ENCODE measurements around the gene TSPAN12. TPM values are rescaled to one million over a fixed set of nuclear protein-coding genes. Genes with fewer than 3 reads are reported as not detected.

Gene TSPAN12
- total and polyA plus RNA-seq, 2 of the 8 experiments (the other 6 are each of a cell fraction or from before 2014, with no cell fraction given), result 6.1 to 17.9 TPM

DNA sequence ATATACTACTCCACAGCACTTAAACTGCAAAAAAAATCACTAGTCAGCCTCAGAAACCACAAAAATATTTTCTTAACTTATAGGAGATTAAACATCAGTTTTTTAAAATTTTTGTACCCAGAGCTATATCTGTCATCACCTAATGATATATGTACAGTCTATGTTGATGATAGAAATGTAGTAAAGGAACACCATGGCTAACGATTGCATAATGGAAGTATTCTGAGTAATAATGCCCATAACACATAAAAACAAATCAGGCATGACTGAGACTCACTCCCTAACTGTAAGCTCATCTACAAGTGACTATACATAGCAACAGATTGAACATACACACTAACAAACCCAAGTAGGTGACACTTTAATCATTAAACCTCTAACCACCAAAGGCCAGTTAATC, 51.3 kb downstream of the TSPAN12 start:
- H3K4ac ChIP-seq (replicated peaks; ENCODE audit: insufficient read length, low read depth, low read length), result no peak overlapping the region
- no peak overlapping the region for H3K9ac ChIP-seq (replicated peaks in 1 of 4; ENCODE audit: extremely low read depth in 1 of 4, low read depth in 3 of 4, low read length in 3 of 4)
- WGBS, 2 experiments (ENCODE audit: extremely low coverage in 1 of 2, insufficient coverage in 1 of 2, insufficient read length in 1 of 2, insufficient replicate concordance in 2 of 2, low coverage in 1 of 2, low lambda C conversion rate in 2 of 2, missing lambda C conversion rate in 1 of 2), result 91% methylated on average over 1 of the region's 1 CpG; no CpG with 5 or more reads in 1 of the 2 experiments
- FAIRE-seq (no peak), DNase-seq (ENCODE audit: low read depth in 1 of 2, low spot score in 2 of 2) (no peak)
- no peaks in the 10 kb centered on the region; a peak in 1 of 8 replicates for H3K36me3 ChIP-seq (ENCODE audit: control insufficient read depth in 2 of 4, insufficient read depth in 4 of 4, low read length in 3 of 4)
- ChIA-PET CTCF (ENCODE audit: partially characterized antibody) (interaction anchor here (0.7 to 4.0 kb wide), 30 partner anchors 11 to 303 kb away, joined by 3 to 28 read pairs (median 4); no protein-coding TSS in a partner anchor), POLR2A (ENCODE audit: partially characterized antibody) (interaction anchor here (1.0 kb wide), 1 partner anchor 14 kb away, joined by 3 read pairs; no protein-coding TSS in a partner anchor)
- H3K4me1 ChIP-seq (replicated peaks in 1 of 4; ENCODE audit: control insufficient read depth in 3 of 4, insufficient read depth in 4 of 4, low read length in 3 of 4), result no peaks in the 10 kb centered on the region
- no peak overlapping the region for H3K4me3 ChIP-seq (ENCODE audit: extremely low read depth in 1 of 4, insufficient read depth in 2 of 4, low read depth in 3 of 4, low read length in 4 of 4)
- no peaks in the 10 kb centered on the region for H3K79me1 ChIP-seq (ENCODE audit: low read depth, low read length)
- no peak overlapping the region for H3K27ac ChIP-seq (ENCODE audit: low read depth, low read length)
- no peak overlapping the region for H2BK12ac ChIP-seq (ENCODE audit: low read depth, low read length)
- H3K56ac ChIP-seq (replicated peaks; ENCODE audit: insufficient read length, low read depth, low read length), result no peak overlapping the region
- H3K79me2 ChIP-seq (ENCODE audit: control insufficient read depth in 1 of 2, insufficient read depth in 2 of 2, low read length in 2 of 2), result no peaks in the 10 kb centered on the region
- no peak overlapping the region for H3K23ac ChIP-seq (ENCODE audit: insufficient read length)
- no peaks in the 10 kb centered on the region for H3K23me2 ChIP-seq (ENCODE audit: low read depth, low read length)
- H3K27me3 ChIP-seq (replicated peaks in 1 of 4; ENCODE audit: control insufficient read depth in 3 of 4, extremely low read depth in 1 of 4, insufficient read depth in 3 of 4, low read length in 3 of 4), result no peaks in the 10 kb centered on the region
- no peak overlapping the region for H2BK15ac ChIP-seq (ENCODE audit: low read length)
- no peak overlapping the region for H2AK5ac ChIP-seq (ENCODE audit: low read depth, low read length)
- H4K20me1 ChIP-seq (replicated peaks in 1 of 2; ENCODE audit: control insufficient read depth in 1 of 2, insufficient read depth in 2 of 2, low read length in 2 of 2), result no peaks in the 10 kb centered on the region
- H4K8ac ChIP-seq (ENCODE audit: extremely low read depth, insufficient read depth, low read length), result no peak overlapping the region
- H2AFZ ChIP-seq (ENCODE audit: low read length), result no peak overlapping the region
- no peak overlapping the region for H3K18ac ChIP-seq (ENCODE audit: extremely low read depth, low read length)
- no peaks in the 10 kb centered on the region for H3K9me3 ChIP-seq (ENCODE audit: insufficient read depth in 2 of 2, low read depth in 1 of 2, low read length in 1 of 2)
- no peak overlapping the region for H2BK120ac ChIP-seq (replicated peaks; ENCODE audit: low read depth, low read length)
- no peak overlapping the region for H3K4me2 ChIP-seq (ENCODE audit: insufficient read depth in 1 of 2, low read depth in 2 of 2, low read length in 2 of 2)
- H2BK20ac ChIP-seq (ENCODE audit: low read length), result no peak overlapping the region
- no peak overlapping the region for H4K5ac ChIP-seq (ENCODE audit: insufficient read length, low read depth, low read length)
- no peak overlapping the region for H4K91ac ChIP-seq (replicated peaks; ENCODE audit: insufficient read length, low read length)
- no peak overlapping the region for H2BK5ac ChIP-seq (ENCODE audit: low read depth, low read length)
- no peak overlapping the region for H3K14ac ChIP-seq (ENCODE audit: insufficient read length)
- TF ChIP-seq RAD21 (IDR thresholded peaks at IDR 0.05 in 1 of 2, conservative IDR thresholded peaks at IDR 0.05 in 1 of 2; ENCODE audit: low read depth in 2 of 2, low read length in 2 of 2), result no peak
- no peak for TF ChIP-seq BCL11A (IDR thresholded peaks at IDR 0.05; ENCODE audit: low read depth in 2 of 2, low read length in 2 of 2)
- TF ChIP-seq NRF1 (IDR thresholded peaks at IDR 0.05; ENCODE audit: low read depth, low read length), result no peak
- TF ChIP-seq, protein P1, sequence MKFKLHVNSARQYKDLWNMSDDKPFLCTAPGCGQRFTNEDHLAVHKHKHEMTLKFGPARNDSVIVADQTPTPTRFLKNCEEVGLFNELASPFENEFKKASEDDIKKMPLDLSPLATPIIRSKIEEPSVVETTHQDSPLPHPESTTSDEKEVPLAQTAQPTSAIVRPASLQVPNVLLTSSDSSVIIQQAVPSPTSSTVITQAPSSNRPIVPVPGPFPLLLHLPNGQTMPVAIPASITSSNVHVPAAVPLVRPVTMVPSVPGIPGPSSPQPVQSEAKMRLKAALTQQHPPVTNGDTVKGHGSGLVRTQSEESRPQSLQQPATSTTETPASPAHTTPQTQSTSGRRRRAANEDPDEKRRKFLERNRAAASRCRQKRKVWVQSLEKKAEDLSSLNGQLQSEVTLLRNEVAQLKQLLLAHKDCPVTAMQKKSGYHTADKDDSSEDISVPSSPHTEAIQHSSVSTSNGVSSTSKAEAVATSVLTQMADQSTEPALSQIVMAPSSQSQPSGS (IDR thresholded peaks at IDR 0.05; ENCODE audit: low read length), result no peak
- no peak for TF ChIP-seq RXRA (IDR thresholded peaks at IDR 0.05; ENCODE audit: insufficient read depth, low read depth, low read length)
- no peak for TF ChIP-seq KDM4A (IDR thresholded peaks at IDR 0.05; ENCODE audit: low read depth, low read length, severe bottlenecking)
- TF ChIP-seq TAF1 (IDR thresholded peaks at IDR 0.05; ENCODE audit: low read depth, low read length), result no peak
- TF ChIP-seq KDM5A (IDR thresholded peaks at IDR 0.05; ENCODE audit: low read length), result no peak
- TF ChIP-seq SP4 (IDR thresholded peaks at IDR 0.05; ENCODE audit: low read length), result no peak
- no peak for TF ChIP-seq POLR2A (IDR thresholded peaks at IDR 0.05; ENCODE audit: control extremely low read depth in 1 of 2, low read depth in 2 of 2, low read length in 2 of 2)
- TF ChIP-seq EZH2 (IDR thresholded peaks at IDR 0.05; ENCODE audit: low read depth, low read length, severe bottlenecking), result no peak
- no peak for TF ChIP-seq FOSL1 (IDR thresholded peaks at IDR 0.05; ENCODE audit: insufficient read depth, low read depth, low read length)

Data from H1 (cell line).